ENCODE results near the gene CDKN2AIP. TPM values are rescaled to one million over a fixed set of nuclear protein-coding genes. Genes with fewer than 3 reads are reported as not detected.

Gene CDKN2AIP
- total RNA-seq, 1 experiment from 2014 or later: 24.0 TPM

GRCh38 chr4:183495184-183495583 is 50.7 kb downstream of the CDKN2AIP start:
- no peak overlapping the region for H3K9ac ChIP-seq (ENCODE audit: extremely low read depth, insufficient read length, low read length)
- H3K4me2 ChIP-seq (ENCODE audit: insufficient read depth, insufficient read length, low read length): no peak overlapping the region
- no peak overlapping the region for H3K56ac ChIP-seq (ENCODE audit: insufficient read length, low read depth, low read length)
- H4K8ac ChIP-seq (replicated peaks; ENCODE audit: insufficient read length, low read depth, low read length): no peak overlapping the region
- no peak overlapping the region for H2BK15ac ChIP-seq (ENCODE audit: low read depth, low read length)
- no peaks in the 10 kb centered on the region for H3K79me1 ChIP-seq (ENCODE audit: insufficient read depth, low read depth, low read length, poor library complexity, severe bottlenecking)
- no peak overlapping the region for H2AK5ac ChIP-seq (ENCODE audit: insufficient read length, low read length)
- H2BK12ac ChIP-seq (ENCODE audit: insufficient read length, low read depth, low read length): no peak overlapping the region
- Mint-ChIP-seq H3K4me1 (peaks cover 8 to 9% of the 10 kb centered on the region in 2 experiments), H3K36me3 (ENCODE audit: insufficient read depth in 1 of 3, low read depth in 3 of 3) (peaks cover 3 to 26% (median 10%) of the 10 kb centered on the region in 3 experiments), H3K27me3 (ENCODE audit: low read depth) (no peaks in the 10 kb centered on the region), H3K27ac (peak overlapping the region in 2 of 3 experiments; percentile 0 to 1; a peak in 2 of 7 replicates), H3K4me3 (no peak overlapping the region), H3K9me3 (0 out of 5 replicates have a peak, but pooled peaks cover 0 to 2% of the 10 kb centered on the region in 2 experiments)
- no peak overlapping the region for H4K91ac ChIP-seq (ENCODE audit: insufficient read length, low read depth, low read length)
- no peaks in the 10 kb centered on the region for H3K79me2 ChIP-seq (ENCODE audit: insufficient read depth, low read length)
- H3K27me3 ChIP-seq (ENCODE audit: insufficient read depth, low read length): no peaks in the 10 kb centered on the region
- no peaks in the 10 kb centered on the region for H3K23me2 ChIP-seq (ENCODE audit: insufficient read length, low read depth, low read length, poor library complexity, severe bottlenecking)
- no peak for TF ChIP-seq CTCF (conservative IDR thresholded peaks at IDR 0.05)
- H2BK20ac ChIP-seq (ENCODE audit: low read depth, low read length, poor library complexity, severe bottlenecking): no peak overlapping the region
- no peaks in the 10 kb centered on the region; the same call in 1 of the 2 replicates for H3K4me1 ChIP-seq (ENCODE audit: insufficient read depth, low read length)
- no CpG with 5 or more reads among the region's 3 CpGs for WGBS (ENCODE audit: extremely low coverage, insufficient read length, low lambda C conversion rate)
- no peak overlapping the region for H3K27ac ChIP-seq (ENCODE audit: insufficient read length, low read depth, low read length)
- H2BK120ac ChIP-seq (ENCODE audit: low read depth, low read length, poor library complexity, severe bottlenecking): no peak overlapping the region
- H3K23ac ChIP-seq (ENCODE audit: insufficient read length, low read depth, low read length): no peak overlapping the region
- H2BK5ac ChIP-seq (ENCODE audit: insufficient read length, low read length): no peak overlapping the region
- no peaks in the 10 kb centered on the region for H4K20me1 ChIP-seq (ENCODE audit: control insufficient read depth, insufficient read depth, insufficient read length)
- no peak overlapping the region for H4K5ac ChIP-seq (ENCODE audit: insufficient read length, low read depth, low read length)
- no peak overlapping the region for H3T11ph ChIP-seq (ENCODE audit: low read length)
- H2AFZ ChIP-seq (ENCODE audit: low read length): no peak overlapping the region
- H3K9me3 ChIP-seq (ENCODE audit: control insufficient read depth, low read depth, low read length): no peaks in the 10 kb centered on the region
- no peak for DNase-seq
- no peak overlapping the region for H3K18ac ChIP-seq (ENCODE audit: insufficient read length, low read depth, low read length)
- no peak overlapping the region for H3K14ac ChIP-seq (ENCODE audit: insufficient read depth, low read length)
- no peak overlapping the region for H3K4ac ChIP-seq (ENCODE audit: low read depth, low read length)

Other genes with a start within 250 kb of the CDKN2AIP start
- not detected in 2 replicates for gene CLDN22, start 124.4 kb upstream of the CDKN2AIP start, total RNA-seq (2021)
- not detected in 2 replicates for gene CLDN24, start 122.2 kb upstream of the CDKN2AIP start, total RNA-seq (2021)
- gene ING2, start 60.4 kb downstream of the CDKN2AIP start, total RNA-seq (2021): 16.9 and 18.6 TPM in 2 replicates
- 17.8 and 19.3 TPM in 2 replicates for gene RWDD4, start 214.5 kb downstream of the CDKN2AIP start, total RNA-seq (2021)
- 24.1 and 32.2 TPM in 2 replicates for gene TRAPPC11, start 214.7 kb downstream of the CDKN2AIP start, total RNA-seq (2021)

Data from H9 (cell line).